Dermis microvascular lymphatic vessel endothelial cell (primary cell): ENCODE results near the gene ZBTB12. TPM values are rescaled to one million over a fixed set of nuclear protein-coding genes. Genes with fewer than 3 reads are reported as not detected.

Source experiments
- DNase-seq, 2 donors: peaks; one replicate each; pipeline versions ENCODE4 v3.0.0 to v3.0.0-alpha.2; 2010; ENCODE audit warnings: low read depth in 2 of 2
- total RNA-seq: library from RNA; depleted of rRNA; stranded (reverse); fragments of >200 nt; gene quantifications from 2 replicates; pipeline ENCODE4 v1.2.1, GENCODE V29; 2014

ZBTB12 gene
- total RNA-seq, 1 donor from 2014 or later, result 2.2 TPM

DNA sequence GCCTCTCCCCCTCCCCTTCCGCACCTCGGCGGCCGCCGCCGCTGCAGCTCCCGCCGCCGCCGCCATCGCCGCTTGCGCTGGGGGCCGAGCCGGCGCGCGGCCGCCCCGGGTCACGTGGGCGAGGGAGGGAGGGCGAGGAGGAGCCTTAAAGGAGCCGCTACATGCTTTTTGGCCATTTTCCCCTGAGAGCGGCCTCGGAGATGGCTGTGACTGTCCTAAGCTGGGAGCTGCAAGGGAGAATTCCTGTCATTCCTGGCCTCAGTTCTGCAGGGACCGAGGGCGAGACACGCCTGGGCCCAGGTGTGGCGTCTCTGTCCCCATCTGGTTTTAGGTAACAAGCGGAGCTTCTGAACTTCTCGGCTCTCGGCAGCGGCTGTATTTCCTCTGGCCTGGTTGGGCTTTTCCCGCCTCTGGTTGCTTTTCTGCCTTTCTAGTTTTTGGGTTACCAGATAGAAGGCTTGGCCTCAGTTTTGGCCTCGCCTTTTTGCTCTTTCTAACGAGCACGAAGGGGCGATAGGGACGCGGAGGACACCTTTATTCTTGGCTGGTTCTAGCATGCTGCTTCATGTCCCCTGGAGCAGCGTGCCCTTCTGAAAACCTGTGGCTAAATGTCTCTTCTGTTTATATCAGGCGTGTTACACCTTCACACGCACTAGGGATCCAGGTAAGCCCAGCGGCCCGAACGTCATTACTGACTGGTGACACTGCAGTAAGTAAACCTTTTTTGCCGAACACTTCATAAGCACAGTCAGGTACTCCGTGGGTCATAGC lies 4.1 kb downstream of the ZBTB12 start, which contains the start of gene EHMT2:
EHMT2 (minus strand) TSS at position 87 of the 771 bp plus-strand sequence; CDS start at position 66, 21 bp downstream.
- DNase-seq, result peak; percentile 36 to 73

DNA sequence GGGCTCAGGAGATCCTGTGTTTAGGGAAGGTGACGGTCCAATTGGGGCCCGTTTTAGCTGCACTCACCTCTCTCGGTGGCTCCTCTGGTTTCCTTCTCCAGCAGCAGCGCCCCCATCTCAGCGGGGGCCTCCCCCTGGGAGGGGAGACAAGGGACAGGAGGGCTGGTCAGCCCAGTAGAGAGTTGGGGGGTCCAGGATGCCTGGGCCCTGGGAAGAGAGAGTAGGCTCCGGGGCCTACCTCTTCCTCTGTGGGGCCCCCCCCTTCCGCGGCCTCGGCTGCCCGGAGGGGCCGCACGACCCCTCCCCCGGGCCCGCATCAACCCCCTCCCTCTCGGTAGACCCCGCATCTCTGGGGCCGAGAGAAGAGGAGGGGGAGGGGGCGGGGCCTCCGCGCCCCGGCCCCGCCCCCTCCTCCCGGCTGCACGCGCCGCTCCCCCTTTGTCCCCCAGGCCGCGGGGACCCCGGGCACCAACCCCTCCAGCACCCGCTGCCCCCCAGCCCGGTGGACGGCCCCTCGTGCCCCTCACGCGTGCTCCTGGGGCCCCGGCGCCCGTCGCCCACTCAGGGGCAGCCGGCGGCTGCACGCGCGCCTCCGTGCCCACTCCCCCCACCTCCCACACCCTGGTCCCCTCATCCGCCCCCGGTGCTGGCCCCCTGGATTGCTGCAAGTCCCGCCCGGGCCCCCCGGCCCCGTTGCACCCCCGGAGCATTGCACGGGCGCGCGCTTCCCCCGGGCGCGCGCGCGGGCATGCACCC lies 4.9 kb downstream of the ZBTB12 start:
- no peak for DNase-seq

DNA sequence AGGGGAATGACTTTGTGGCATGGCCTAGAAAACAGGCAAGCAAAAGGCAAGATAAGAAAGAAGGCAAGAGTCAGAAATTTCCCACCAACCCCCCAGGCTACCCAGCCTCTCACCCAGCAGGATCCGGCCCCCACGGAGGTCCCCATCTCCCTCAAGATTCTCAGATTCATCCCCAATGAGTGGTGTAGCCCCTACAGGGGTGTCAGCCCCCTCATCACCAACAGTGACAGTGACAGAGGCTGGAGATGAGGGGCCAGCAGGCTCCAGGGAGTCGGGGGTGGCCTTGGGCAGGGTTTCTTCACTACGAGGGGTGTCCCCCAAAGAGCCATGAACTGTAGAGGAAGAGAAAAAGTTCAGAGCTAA lies 5.4 kb downstream of the ZBTB12 start:
- no peak for DNase-seq

DNA sequence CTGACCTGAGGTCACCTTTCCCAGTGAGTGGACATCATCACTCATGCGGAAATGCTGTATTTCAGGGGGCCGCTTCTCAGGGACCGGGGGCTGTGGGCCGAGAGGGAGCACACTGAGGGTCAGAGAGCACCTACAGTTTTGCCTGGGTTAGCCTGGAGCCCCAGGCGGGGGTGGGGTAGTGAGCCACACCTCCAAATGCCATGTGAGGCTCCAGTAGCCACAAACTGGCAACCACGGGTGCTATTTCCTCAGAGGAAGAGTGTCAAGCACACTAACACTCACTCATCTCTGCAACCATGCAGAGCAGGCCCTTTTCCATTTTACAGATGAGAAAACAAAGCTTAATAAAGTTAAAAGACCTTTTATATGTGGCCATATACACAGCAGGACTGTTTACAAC lies 9.1 kb downstream of the ZBTB12 start:
- no peak for DNase-seq

DNA sequence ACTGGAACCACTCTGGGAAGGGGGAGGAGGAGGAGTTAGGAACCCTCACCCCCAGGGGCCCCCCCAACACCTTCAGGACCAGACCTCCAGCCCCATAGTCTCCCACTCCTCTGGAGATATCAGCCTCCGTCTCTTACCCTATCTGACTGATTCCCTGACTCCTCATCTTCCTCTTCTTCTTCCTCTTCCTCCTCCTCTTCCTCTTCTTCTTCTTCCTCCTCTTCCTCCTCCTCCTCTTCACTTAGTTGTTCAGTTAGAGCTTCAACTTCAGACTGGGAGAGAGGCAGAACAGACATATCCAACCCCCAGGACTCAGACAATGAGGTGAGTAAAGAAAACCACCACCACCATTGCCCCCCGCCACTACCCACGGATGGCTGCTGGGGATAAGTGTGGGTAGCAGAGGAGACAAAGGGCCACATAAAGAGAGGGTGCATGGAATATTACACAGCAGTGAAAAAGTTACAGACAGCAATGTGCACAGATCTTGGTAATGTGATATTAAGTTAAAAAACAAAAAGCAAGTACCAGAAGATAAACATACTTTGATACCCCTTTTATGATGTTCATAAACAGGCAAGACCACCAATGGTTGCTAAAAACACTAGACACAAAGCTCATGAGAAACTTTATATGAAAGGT lies 12.4 kb downstream of the ZBTB12 start:
- DNase-seq, result no peak

DNA sequence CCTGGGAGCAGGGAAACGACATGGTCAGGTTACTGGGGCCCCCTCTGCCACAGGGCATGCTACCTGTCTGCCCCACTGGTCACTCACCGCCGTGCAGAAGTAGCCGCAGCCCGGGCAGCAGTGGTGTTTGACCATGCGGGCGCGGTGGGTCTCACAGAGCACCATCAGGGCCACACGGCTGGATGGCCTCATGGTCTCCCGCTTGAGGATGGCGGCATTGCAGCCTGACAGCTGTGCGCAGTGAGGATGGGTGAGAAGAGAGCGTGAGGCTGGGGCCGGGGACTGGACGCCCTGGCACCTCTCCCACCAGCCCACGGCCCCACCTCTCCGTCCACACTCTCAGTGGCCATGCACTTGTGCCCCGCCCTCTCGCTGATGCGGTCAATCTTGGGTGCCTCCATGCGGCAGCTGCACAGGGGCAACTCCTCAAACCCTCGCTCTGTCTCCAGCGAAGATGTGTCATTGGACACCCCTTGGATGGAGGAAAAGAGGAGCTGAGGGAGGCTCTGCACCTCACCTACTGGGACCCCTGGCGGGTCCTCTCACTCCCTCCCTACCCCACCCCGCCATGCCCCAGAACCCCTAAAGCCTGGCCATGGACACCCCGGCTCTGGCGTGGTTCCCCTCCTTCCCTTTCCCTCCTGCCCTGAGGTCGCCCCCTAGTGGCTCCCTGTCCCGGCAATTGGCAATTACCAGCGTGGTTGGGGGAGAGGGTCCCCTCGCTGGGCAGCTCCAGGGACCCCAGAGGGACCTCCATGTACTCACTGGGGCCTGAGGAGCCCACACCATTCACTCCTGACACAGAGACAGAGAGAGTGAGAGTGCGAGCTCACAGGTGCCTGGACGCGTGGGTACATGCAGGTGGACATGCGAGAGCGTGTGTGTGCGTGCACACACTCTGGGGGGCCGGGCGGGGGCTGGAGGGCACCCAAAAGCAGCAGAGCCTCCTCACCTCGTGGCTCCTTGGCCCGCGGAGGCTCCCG lies 13.3 kb downstream of the ZBTB12 start:
- peak in 1 of 2 donors; percentile 18 for DNase-seq

DNA sequence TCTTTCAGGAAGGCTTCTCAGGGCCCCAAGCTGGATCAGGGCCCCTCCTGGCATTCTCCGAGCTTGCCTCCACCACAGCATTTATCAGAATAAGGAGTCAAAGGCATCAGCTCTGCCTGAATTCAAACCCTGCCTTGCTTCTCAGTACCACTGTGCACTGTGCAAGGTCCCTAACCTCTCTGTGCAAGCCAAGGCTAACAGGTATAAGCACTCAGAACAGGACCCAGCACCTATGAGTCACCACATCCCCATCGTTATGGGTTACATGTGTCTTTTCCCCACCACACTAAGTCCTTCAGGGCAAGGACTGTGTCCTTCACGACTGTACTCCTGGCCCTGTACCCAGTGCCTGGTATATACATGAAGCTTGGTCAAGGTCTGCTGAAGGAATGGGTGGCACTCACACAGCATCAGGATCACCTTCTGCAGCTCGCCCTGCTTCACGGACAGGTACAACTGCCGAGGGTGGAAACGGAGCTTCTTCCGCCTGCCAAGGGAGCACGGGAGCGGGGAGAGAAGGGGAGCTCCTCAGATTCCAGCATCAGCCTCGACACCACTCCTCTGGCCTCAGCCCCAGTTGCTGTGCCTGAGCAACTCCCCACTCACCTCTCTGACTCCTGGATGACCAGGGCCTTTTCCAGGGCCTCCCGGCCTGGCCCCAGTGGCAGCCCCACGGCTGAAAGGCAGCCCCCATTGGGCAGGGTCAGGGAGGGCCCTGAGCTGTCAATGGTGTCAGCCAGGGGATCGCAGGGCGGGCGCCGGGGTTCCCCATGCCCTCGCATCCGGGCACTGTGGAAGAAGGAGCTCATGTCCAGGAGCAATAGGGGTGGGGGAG lies 14.5 kb downstream of the ZBTB12 start:
- no peak for DNase-seq

DNA sequence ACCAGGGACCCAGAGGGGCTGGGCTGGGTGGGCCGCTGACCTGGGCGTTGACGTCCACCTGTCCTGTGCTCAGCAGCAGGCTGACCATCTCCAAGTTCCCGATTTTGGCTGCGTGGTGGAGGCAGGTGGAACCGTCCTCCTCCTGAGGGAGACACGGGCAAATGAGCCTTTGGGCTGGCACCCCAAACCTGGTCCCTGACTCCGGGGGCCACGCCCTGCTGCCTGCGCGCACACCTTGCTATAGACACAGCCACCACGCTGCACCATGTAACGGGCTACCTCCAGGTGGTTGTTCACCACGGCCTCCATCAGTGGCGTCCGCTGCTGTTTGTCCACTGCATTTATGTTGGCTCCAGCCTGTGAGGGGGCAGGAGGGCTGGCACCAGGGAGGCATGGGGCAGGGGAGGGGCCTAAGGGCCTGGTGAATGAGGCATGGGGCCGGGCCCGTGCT lies 15.3 kb downstream of the ZBTB12 start:
- no peak for DNase-seq

DNA sequence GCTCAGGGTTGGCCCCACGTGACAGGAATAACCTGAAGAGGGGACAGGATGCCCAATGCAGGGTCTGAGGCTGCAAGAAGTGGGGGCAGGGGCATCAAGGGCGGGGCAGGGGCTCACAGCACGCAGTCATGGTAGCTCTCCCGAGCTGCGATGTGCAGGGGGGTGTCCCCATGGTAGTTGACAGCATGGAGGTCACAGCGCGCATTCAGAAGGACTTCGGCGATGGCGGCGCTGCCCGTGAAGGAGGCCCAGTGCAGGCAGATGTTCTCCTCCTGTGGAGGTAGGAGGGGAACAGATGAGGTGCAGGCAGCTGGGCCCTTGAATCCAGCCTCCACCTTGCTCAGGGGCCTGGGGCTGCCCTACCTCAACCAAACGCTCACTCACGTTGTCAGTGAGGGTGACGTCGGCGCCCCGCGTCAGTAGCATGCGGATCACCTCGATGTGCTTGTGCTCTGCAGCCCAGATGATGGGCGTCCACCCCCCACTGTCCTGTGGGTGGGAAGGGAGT lies 17.3 kb downstream of the ZBTB12 start:
- DNase-seq, result no peak

DNA sequence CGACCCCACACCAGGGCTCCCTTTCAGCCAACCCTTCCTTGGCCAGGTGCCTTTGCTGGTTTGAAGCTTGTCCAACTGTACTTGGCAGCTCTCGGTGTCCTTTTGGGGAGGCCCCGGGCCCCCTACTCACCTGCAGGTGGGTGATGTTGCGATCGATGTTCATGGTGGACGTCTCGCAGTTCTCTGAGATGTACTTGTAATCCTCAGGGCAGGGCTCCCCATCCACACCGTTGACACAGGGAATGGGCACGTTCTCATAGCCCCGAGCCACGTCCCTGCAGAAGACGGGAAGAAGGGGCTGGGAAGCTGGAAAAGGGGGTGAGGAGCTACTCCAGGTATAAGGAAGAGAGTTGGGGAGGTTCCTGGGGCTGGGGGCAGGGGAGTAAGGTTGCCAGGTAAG lies 18.2 kb downstream of the ZBTB12 start:
- DNase-seq, result no peak

DNA sequence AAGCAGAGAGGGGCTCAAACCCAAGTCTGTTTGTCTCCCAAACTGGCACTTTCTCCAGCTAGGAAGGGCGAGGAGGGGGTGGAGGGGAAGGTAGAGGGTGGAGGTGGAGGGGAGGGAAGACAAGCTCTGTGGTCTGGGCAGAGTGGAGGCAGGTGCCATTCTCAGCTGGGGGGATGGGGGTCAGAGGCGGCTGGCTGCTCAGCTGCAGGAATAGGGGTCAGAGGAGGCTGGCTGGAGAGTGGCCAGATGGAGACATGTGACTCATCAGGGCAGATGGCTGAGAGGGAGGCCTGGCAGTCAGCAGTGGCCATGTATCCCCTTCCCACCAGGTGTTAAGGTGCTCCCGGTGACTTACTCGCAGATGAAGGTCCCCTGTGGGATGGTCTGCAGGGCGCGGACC lies 19.5 kb downstream of the ZBTB12 start:
- DNase-seq, result peak in 1 of 2 donors; percentile 37

DNA sequence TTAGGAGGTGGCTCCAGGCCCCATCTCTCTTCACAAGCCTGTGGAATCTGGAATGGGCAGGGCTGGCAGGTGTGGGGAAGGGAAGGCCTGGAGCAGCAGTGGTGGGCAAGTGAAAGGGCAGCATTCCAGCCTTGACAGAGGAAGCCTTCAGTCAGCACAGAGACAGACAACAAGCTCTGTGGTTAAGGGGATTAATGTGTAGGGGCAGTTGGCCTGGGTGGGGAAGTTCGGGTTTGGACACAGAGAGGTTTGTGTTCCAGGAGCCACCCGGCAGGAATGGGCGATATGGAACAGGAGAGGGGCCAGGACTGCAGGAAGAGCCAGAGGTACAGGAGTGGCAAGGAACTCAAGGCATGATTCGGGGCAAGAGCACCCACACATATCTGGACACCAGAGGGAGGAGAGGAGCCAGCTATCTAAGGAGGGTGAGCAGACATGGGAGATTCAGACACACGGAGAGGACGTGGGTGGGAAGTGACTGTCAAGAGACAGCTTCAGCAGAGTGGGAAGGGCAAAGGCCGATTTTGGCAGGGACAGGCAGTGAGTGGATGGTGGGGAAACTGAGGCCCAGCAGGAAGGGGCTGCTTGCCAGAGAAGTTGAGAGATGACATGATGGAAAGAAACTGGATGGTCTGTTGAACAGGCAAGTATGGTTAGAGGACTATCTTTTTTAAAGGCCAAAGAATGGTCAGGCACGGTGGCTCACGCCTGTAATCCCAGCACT lies 20.6 kb downstream of the ZBTB12 start:
- no peak for DNase-seq

DNA sequence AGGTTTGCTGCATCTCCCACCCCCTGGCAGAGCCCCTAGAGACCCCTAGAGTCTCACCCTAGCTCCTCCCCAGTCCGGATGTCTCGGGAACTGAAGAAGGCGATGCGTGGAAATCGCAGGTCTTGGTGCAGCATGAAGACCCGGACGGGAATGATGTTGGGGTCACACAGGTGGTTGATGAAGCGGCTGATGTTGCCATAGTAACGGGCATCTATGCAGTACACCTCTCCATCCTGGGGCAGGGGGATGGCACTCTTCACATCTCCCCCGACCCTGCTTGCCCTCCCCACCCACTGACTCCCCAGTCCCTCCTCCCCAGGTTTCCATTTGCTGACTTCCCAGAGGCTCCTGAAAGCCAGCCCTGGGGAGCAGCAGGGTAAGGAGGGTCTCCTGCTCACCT lies 21.3 kb downstream of the ZBTB12 start:
- DNase-seq, result no peak

DNA sequence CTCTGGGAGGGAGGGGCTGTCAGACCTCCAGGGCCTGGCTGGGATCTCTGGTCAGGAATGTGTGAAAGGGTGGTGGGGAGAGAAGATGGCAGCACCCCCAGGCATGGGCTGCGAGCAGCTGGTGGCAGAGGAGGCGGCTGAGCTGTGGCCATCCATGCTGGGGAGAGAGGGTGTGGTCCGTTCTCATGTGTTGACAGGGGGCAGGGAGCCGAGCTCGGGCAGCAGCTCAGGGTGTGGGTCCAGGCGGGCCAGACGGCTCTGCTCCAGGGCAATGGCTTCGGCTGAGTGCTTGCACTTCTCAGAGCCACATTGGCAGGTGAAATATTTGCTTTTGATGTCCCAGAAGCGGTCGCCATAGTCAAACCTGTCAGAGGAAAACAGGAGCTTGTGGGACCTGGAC lies 22.0 kb downstream of the ZBTB12 start:
- DNase-seq, result no peak

DNA sequence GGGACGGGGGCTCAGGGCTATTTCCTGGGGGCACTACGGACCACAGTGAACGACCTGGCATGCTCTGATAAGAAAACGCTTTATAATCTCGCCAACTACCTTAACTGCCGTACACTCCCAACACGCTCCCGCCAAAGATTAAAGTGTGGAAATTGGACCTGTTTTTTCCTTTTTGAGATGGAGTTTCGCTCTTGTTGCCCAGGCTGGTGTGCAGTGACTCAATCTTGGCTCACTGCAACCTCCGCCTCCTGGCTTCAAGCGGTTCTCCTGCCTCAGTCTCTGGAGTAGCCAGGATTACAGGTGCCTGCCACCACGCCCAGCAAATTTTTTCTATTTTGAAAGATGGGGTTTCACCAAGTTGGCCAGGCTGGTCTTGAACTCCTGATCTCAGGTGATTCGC lies 22.7 kb downstream of the ZBTB12 start:
- no peak for DNase-seq

DNA sequence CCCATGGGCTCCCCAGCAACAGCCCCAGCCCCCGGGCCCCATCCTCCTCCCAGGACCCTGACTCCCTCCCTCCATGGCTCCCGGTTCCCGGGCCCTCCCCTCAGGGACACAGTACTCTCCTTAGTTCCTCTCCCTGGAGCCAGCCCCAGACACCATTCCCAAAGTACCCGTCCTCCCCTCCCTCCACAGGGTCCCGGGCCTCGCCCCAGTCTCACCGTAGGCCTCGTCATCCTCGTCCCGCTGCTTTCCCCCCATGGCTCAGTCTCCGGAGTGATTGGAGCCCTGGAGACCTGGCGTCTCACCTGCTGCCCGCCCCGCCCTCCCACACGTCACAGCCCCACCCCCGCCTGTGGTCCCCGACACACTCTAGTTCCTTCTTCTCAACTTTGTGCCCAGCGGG lies 23.2 kb downstream of the ZBTB12 start, which contains the start of gene SLC44A4:
SLC44A4 (minus strand) TSS at position 272 of the 400 bp plus-strand sequence; CDS start at position 255, 17 bp downstream.
- no peak for DNase-seq

DNA sequence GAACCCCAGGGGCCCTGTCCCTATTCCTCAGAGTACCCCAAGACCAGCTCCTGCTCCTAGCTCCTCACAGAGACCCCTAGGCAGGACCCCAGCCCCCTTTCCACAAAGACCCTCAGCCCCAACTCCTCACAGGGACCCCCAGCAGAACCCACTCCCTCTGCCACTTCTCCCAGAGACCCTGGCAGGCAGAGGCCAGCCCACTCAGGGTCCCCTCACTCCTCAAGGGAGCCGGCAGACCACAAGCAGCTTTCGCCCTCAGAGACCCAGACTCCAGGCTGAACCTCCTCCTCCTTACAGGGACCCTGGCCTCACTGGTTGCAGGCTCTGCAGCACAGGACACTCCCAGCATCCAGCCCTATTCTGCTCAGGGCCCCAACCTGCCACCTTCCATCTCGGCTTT lies 23.7 kb downstream of the ZBTB12 start:
- no peak for DNase-seq

DNA sequence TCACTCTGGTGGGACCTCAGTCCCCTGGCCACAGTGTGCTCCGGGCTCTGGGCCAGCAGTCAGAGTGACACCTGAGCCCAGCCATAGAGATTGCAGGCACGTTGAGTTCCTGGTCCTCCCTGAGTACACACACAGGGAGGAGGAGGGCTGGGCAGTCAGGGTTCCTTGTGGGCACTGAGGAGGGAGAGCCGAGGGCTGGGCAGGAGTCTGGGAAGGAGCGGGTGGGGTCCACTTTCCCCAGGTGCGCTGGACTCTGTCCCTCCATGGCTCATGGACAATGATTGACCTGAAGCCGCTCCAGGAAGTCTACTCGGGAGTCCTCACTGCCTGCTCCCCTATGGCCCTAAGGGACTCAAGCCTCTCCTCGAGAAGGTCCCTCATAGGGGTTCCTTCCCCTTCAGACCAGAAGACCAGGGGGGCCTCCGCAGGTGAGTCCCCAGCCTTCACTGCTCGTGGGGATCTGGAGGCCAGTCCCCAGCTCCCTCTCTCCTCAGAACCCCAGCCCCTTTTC lies 24.2 kb downstream of the ZBTB12 start:
- DNase-seq, result no peak

DNA sequence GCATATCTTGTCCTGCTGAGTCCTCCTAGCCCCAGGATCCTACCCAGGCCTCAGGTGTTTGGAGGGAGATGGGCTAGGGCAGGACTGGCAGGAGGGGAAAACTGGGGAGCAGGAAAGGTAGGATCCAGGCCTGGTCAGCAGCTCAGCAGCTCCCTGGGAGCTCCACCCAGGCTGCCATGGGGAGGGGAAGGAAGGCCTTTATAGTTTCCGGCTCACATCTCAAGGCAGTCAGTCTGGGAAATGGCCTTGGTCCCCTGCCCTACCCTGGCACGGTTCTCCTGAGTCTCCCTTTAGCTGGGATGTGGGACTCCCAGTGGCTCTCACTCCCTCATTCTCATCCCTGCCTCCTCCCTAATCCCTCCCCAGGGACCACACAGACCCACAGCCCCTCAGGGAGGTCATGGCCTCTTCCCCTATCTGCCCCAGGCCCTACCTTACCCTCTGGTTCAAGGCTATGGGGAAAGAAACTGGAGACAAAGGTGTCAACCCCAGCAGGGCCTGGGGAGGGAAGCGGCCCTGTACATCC lies 24.7 kb downstream of the ZBTB12 start:
- no peak for DNase-seq
